NCI-H146 (cell line): ENCODE data around the gene SEC14L6.

Experiments used
- DNase-seq: peaks from one replicate; lab custom pipeline; 2025; lab: John Stamatoyannopoulos, UW

SEC14L6 gene

GRCh38 chr22:30535182-30535581 lies 11.4 kb downstream of the SEC14L6 start:
- no peak for DNase-seq

GRCh38 chr22:30531651-30532608 lies 14.6 kb downstream of the SEC14L6 start:
- DNase-seq, result no peak

- no peak for DNase-seq
Observed at GRCh38 chr22:30526656-30527055, 19.9 kb downstream of the SEC14L6 start.

- no peak for DNase-seq
Observed at GRCh38 chr22:30523646-30524489, 22.7 kb downstream of the SEC14L6 start.

- no peak for DNase-seq
Observed at GRCh38 chr22:30521368-30522156, 25.0 kb downstream of the SEC14L6 start.

- no peak for DNase-seq
Observed at GRCh38 chr22:30519842-30520425, 26.6 kb downstream of the SEC14L6 start.

GRCh38 chr22:30516731-30517130 lies 29.8 kb downstream of the SEC14L6 start:
- no peak for DNase-seq

- DNase-seq, result no peak
Observed at GRCh38 chr22:30516273-30516672, 30.3 kb downstream of the SEC14L6 start.

- DNase-seq, result no peak
Observed at GRCh38 chr22:30514252-30514651, 32.3 kb downstream of the SEC14L6 start.

- no peak for DNase-seq
Observed at GRCh38 chr22:30513462-30513861, 33.1 kb downstream of the SEC14L6 start.

- DNase-seq, result no peak
Observed at GRCh38 chr22:30511911-30512310, 34.6 kb downstream of the SEC14L6 start.

GRCh38 chr22:30511109-30511508 lies 35.4 kb downstream of the SEC14L6 start:
- no peak for DNase-seq

- no peak for DNase-seq
Observed at GRCh38 chr22:30508216-30508615, 38.3 kb downstream of the SEC14L6 start.

GRCh38 chr22:30507670-30508069 lies 38.9 kb downstream of the SEC14L6 start:
- no peak for DNase-seq

- no peak for DNase-seq
Observed at GRCh38 chr22:30506507-30506968, 40.0 kb downstream of the SEC14L6 start.

- no peak for DNase-seq
Observed at GRCh38 chr22:30503551-30503950, 43.0 kb downstream of the SEC14L6 start.

GRCh38 chr22:30502911-30503310 lies 43.6 kb downstream of the SEC14L6 start:
- no peak for DNase-seq

GRCh38 chr22:30502153-30502552 lies 44.4 kb downstream of the SEC14L6 start:
- no peak for DNase-seq

GRCh38 chr22:30500628-30501027 lies 45.9 kb downstream of the SEC14L6 start:
- DNase-seq, result no peak

GRCh38 chr22:30497466-30498150 lies 48.9 kb downstream of the SEC14L6 start:
- no peak for DNase-seq
